ENCODE data around the gene PERCC1.

Gene PERCC1

GRCh38 chr16:1429631-1430030 lies 1.2 kb upstream of the PERCC1 start:
- H2AFZ ChIP-seq (ENCODE audit: insufficient read depth, low read length, poor library complexity): no peak overlapping the region
- H4K12ac ChIP-seq (ENCODE audit: low read depth, low read length): no peak overlapping the region
- no peak overlapping the region for H3K18ac ChIP-seq (ENCODE audit: low read length)
- no peak for DNase-seq
- WGBS (ENCODE audit: extremely low coverage, insufficient coverage, insufficient read length): no CpG with 5 or more reads among the region's 13 CpGs
- no peaks in the 10 kb centered on the region for H3K27me3 ChIP-seq (ENCODE audit: insufficient read depth, low read length)
- H4K8ac ChIP-seq (ENCODE audit: low read depth, low read length): no peak overlapping the region
- no peaks in the 10 kb centered on the region for H3K4me1 ChIP-seq (ENCODE audit: control insufficient read depth in 1 of 2, insufficient read depth in 2 of 2, low read length in 2 of 2)
- no peak overlapping the region for H2AK5ac ChIP-seq (ENCODE audit: low read length)
- H3K14ac ChIP-seq (ENCODE audit: low read length): no peak overlapping the region
- H3K79me2 ChIP-seq (ENCODE audit: control insufficient read depth, insufficient read depth, low read length, poor library complexity): no peaks in the 10 kb centered on the region
- H3K4ac ChIP-seq (ENCODE audit: low read depth, low read length): no peak overlapping the region
- no peak overlapping the region for H3K4me3 ChIP-seq (ENCODE audit: low read depth, low read length)
- no peak overlapping the region for H3K23ac ChIP-seq (ENCODE audit: low read length)
- H4K91ac ChIP-seq (ENCODE audit: low read depth, low read length): no peak overlapping the region
- H3K36me3 ChIP-seq (ENCODE audit: control insufficient read depth in 1 of 2, insufficient read depth in 2 of 2, low read length in 2 of 2): no peaks in the 10 kb centered on the region
- H3K9ac ChIP-seq (ENCODE audit: low read length): no peak overlapping the region
- H2BK120ac ChIP-seq (ENCODE audit: insufficient read depth, low read length, poor library complexity): no peak overlapping the region
- H3K27ac ChIP-seq (ENCODE audit: low read depth, low read length): no peak overlapping the region
- no peak overlapping the region for H3K4me2 ChIP-seq (ENCODE audit: low read length)
- no peaks in the 10 kb centered on the region for H3K79me1 ChIP-seq (ENCODE audit: low read length)
- no peak overlapping the region for H2BK5ac ChIP-seq (ENCODE audit: low read depth, low read length, poor library complexity)
- no peak overlapping the region for H2BK12ac ChIP-seq (ENCODE audit: low read length)
- peaks cover under 1% of the 10 kb centered on the region for H3K9me3 ChIP-seq (ENCODE audit: insufficient read depth, low read depth, low read length)

GRCh38 chr16:1430214-1430758 lies 592 bp upstream of the PERCC1 start:
- Histone ChIP-seq H4K8ac (ENCODE audit: low read depth, low read length) (no peak overlapping the region), H3K4me2 (ENCODE audit: low read length) (no peak overlapping the region), H3K79me2 (ENCODE audit: control insufficient read depth, insufficient read depth, low read length, poor library complexity) (no peaks in the 10 kb centered on the region), H2BK5ac (ENCODE audit: low read depth, low read length, poor library complexity) (no peak overlapping the region), H3K14ac (ENCODE audit: low read length) (no peak overlapping the region), H3K9ac (ENCODE audit: low read length) (no peak overlapping the region), H3K4ac (ENCODE audit: low read depth, low read length) (no peak overlapping the region), H3K4me1 (ENCODE audit: control insufficient read depth in 1 of 2, insufficient read depth in 2 of 2, low read length in 2 of 2) (no peaks in the 10 kb centered on the region), H3K27me3 (ENCODE audit: insufficient read depth, low read length) (no peaks in the 10 kb centered on the region), H3K27ac (ENCODE audit: low read depth, low read length) (no peak overlapping the region), H4K12ac (ENCODE audit: low read depth, low read length) (no peak overlapping the region), H2AK5ac (ENCODE audit: low read length) (no peak overlapping the region), H3K9me3 (ENCODE audit: insufficient read depth, low read depth, low read length) (peaks cover 1% of the 10 kb centered on the region), H3K23ac (ENCODE audit: low read length) (no peak overlapping the region), H3K18ac (ENCODE audit: low read length) (no peak overlapping the region), H3K79me1 (ENCODE audit: low read length) (no peaks in the 10 kb centered on the region), H2AFZ (ENCODE audit: insufficient read depth, low read length, poor library complexity) (no peak overlapping the region), H3K36me3 (ENCODE audit: control insufficient read depth in 1 of 2, insufficient read depth in 2 of 2, low read length in 2 of 2) (no peaks in the 10 kb centered on the region), H2BK12ac (ENCODE audit: low read length) (no peak overlapping the region), H2BK120ac (ENCODE audit: insufficient read depth, low read length, poor library complexity) (no peak overlapping the region), H4K91ac (ENCODE audit: low read depth, low read length) (no peak overlapping the region), H3K4me3 (ENCODE audit: low read depth, low read length) (no peak overlapping the region)
- no CpG with 5 or more reads among the region's 14 CpGs for WGBS (ENCODE audit: extremely low coverage, insufficient coverage, insufficient read length)
- DNase-seq: no peak

GRCh38 chr16:1431497-1432270 lies 806 bp downstream of the PERCC1 start:
- no peak overlapping the region for H3K4ac ChIP-seq (ENCODE audit: low read depth, low read length)
- no peak overlapping the region for H4K91ac ChIP-seq (ENCODE audit: low read depth, low read length)
- no peak overlapping the region for H3K4me3 ChIP-seq (ENCODE audit: low read depth, low read length)
- no peaks in the 10 kb centered on the region for H3K79me1 ChIP-seq (ENCODE audit: low read length)
- H3K9me3 ChIP-seq (ENCODE audit: insufficient read depth, low read depth, low read length): peaks cover 3% of the 10 kb centered on the region
- H3K27ac ChIP-seq (ENCODE audit: low read depth, low read length): no peak overlapping the region
- H2BK12ac ChIP-seq (ENCODE audit: low read length): no peak overlapping the region
- H2AFZ ChIP-seq (ENCODE audit: insufficient read depth, low read length, poor library complexity): no peak overlapping the region
- no peak overlapping the region for H4K8ac ChIP-seq (ENCODE audit: low read depth, low read length)
- H3K36me3 ChIP-seq (ENCODE audit: control insufficient read depth in 1 of 2, insufficient read depth in 2 of 2, low read length in 2 of 2): no peaks in the 10 kb centered on the region
- no peak overlapping the region for H3K23ac ChIP-seq (ENCODE audit: low read length)
- no peaks in the 10 kb centered on the region for H3K27me3 ChIP-seq (ENCODE audit: insufficient read depth, low read length)
- no peak overlapping the region for H2BK5ac ChIP-seq (ENCODE audit: low read depth, low read length, poor library complexity)
- H3K18ac ChIP-seq (ENCODE audit: low read length): no peak overlapping the region
- no peak for DNase-seq
- WGBS (ENCODE audit: extremely low coverage, insufficient coverage, insufficient read length): no CpG with 5 or more reads among the region's 20 CpGs
- no peak overlapping the region for H2BK120ac ChIP-seq (ENCODE audit: insufficient read depth, low read length, poor library complexity)
- H2AK5ac ChIP-seq (ENCODE audit: low read length): no peak overlapping the region
- H4K12ac ChIP-seq (ENCODE audit: low read depth, low read length): no peak overlapping the region
- H3K14ac ChIP-seq (ENCODE audit: low read length): no peak overlapping the region
- H3K9ac ChIP-seq (ENCODE audit: low read length): no peak overlapping the region
- H3K4me1 ChIP-seq (ENCODE audit: control insufficient read depth in 1 of 2, insufficient read depth in 2 of 2, low read length in 2 of 2): no peaks in the 10 kb centered on the region
- no peaks in the 10 kb centered on the region for H3K79me2 ChIP-seq (ENCODE audit: control insufficient read depth, insufficient read depth, low read length, poor library complexity)
- no peak overlapping the region for H3K4me2 ChIP-seq (ENCODE audit: low read length)

GRCh38 chr16:1432388-1433262 lies 1.7 kb downstream of the PERCC1 start:
- H4K12ac ChIP-seq (ENCODE audit: low read depth, low read length): no peak overlapping the region
- no peak overlapping the region for H3K4ac ChIP-seq (ENCODE audit: low read depth, low read length)
- no peak overlapping the region for H2AK5ac ChIP-seq (ENCODE audit: low read length)
- no peak overlapping the region for H3K18ac ChIP-seq (ENCODE audit: low read length)
- H2BK5ac ChIP-seq (ENCODE audit: low read depth, low read length, poor library complexity): no peak overlapping the region
- no peaks in the 10 kb centered on the region for H3K4me1 ChIP-seq (ENCODE audit: control insufficient read depth in 1 of 2, insufficient read depth in 2 of 2, low read length in 2 of 2)
- H3K4me3 ChIP-seq (ENCODE audit: low read depth, low read length): peak overlapping the region; percentile 2
- H3K79me2 ChIP-seq (ENCODE audit: control insufficient read depth, insufficient read depth, low read length, poor library complexity): no peaks in the 10 kb centered on the region
- no peak for DNase-seq
- H2BK120ac ChIP-seq (ENCODE audit: insufficient read depth, low read length, poor library complexity): no peak overlapping the region
- no CpG with 5 or more reads among the region's 63 CpGs for WGBS (ENCODE audit: extremely low coverage, insufficient coverage, insufficient read length)
- H3K4me2 ChIP-seq (ENCODE audit: low read length): no peak overlapping the region
- no peak overlapping the region for H3K23ac ChIP-seq (ENCODE audit: low read length)
- H4K91ac ChIP-seq (ENCODE audit: low read depth, low read length): no peak overlapping the region
- peaks cover 4% of the 10 kb centered on the region for H3K9me3 ChIP-seq (ENCODE audit: insufficient read depth, low read depth, low read length)
- no peak overlapping the region for H3K9ac ChIP-seq (ENCODE audit: low read length)
- H3K79me1 ChIP-seq (ENCODE audit: low read length): no peaks in the 10 kb centered on the region
- no peak overlapping the region for H4K8ac ChIP-seq (ENCODE audit: low read depth, low read length)
- H3K27ac ChIP-seq (ENCODE audit: low read depth, low read length): no peak overlapping the region
- no peaks in the 10 kb centered on the region for H3K27me3 ChIP-seq (ENCODE audit: insufficient read depth, low read length)
- H2BK12ac ChIP-seq (ENCODE audit: low read length): no peak overlapping the region
- no peak overlapping the region for H2AFZ ChIP-seq (ENCODE audit: insufficient read depth, low read length, poor library complexity)
- H3K36me3 ChIP-seq (ENCODE audit: control insufficient read depth in 1 of 2, insufficient read depth in 2 of 2, low read length in 2 of 2): no peaks in the 10 kb centered on the region
- no peak overlapping the region for H3K14ac ChIP-seq (ENCODE audit: low read length)

All from trophoblast cell (in vitro differentiated cells and primary cell).